GM23248 (cell line): Measurements from ENCODE around the gene SLC22A1. TPM values are rescaled to one million over a fixed set of nuclear protein-coding genes. Genes with fewer than 3 reads are reported as not detected.

Source experiments
- DNase-seq: peaks from one replicate; pipeline ENCODE4 v3.0.0-alpha.2; 2015
- H2AFZ ChIP-seq: fragments of 200-600 bp; sonication (generic); 2 replicates; pipeline ENCODE4 v1.6.1; 2016; ENCODE audit warnings: antibody characterized with exemption
- H3F3A ChIP-seq: fragments of 200-600 bp; sonication (generic); 2 replicates; pipeline ENCODE4 v1.6.1; 2016; ENCODE audit warnings: mild to moderate bottlenecking, antibody characterized with exemption, mixed run types; ENCODE audit not compliant: insufficient read depth
- H3K27ac ChIP-seq: fragments of 200-600 bp; sonication (generic); 2 replicates; pipeline ENCODE4 v1.5.1; 2016; ENCODE audit warnings: mild to moderate bottlenecking
- H3K27me3 ChIP-seq: fragments of 200-600 bp; sonication (generic); replicated peaks from 2 replicates; pipeline ENCODE4 v1.6.1; 2016; ENCODE audit warnings: mild to moderate bottlenecking; ENCODE audit not compliant: insufficient read depth
- H3K36me3 ChIP-seq: fragments of 200-600 bp; sonication (generic); 2 replicates; pipeline ENCODE4 v1.6.1; 2016; ENCODE audit warnings: low read depth, mild to moderate bottlenecking
- H3K4me1 ChIP-seq: fragments of 200-600 bp; sonication (generic); 2 replicates; pipeline ENCODE4 v1.6.1; 2016; ENCODE audit warnings: mild to moderate bottlenecking; ENCODE audit not compliant: insufficient read depth
- H3K4me2 ChIP-seq: fragments of 200-600 bp; sonication (generic); one replicate; pipeline ENCODE4 v1.6.1; 2016; ENCODE audit warnings: mild to moderate bottlenecking; ENCODE audit not compliant: unreplicated experiment
- H3K4me3 ChIP-seq: fragments of 200-600 bp; sonication (generic); 2 replicates; pipeline ENCODE4 v1.5.1; 2016; ENCODE audit warnings: mild to moderate bottlenecking
- H3K79me2 ChIP-seq: fragments of 200-600 bp; sonication (generic); 2 replicates; pipeline ENCODE4 v1.6.1; 2016; ENCODE audit warnings: mild to moderate bottlenecking; ENCODE audit not compliant: insufficient read depth
- H3K9ac ChIP-seq: fragments of 200-600 bp; sonication (generic); 2 replicates; pipeline ENCODE4 v1.6.1; 2016; ENCODE audit warnings: mild to moderate bottlenecking
- H3K9me2 ChIP-seq: fragments of 200-600 bp; sonication (generic); 2 replicates; pipeline ENCODE4 v1.6.1; 2016; ENCODE audit warnings: mixed run types, mild to moderate bottlenecking, moderate library complexity; ENCODE audit not compliant: insufficient read depth
- H3K9me3 ChIP-seq: fragments of 200-600 bp; sonication (generic); one replicate; pipeline ENCODE4 v1.6.1; 2017; ENCODE audit warnings: low read depth
- H4K20me1 ChIP-seq: fragments of 200-600 bp; sonication (generic); 2 replicates; pipeline ENCODE4 v1.6.0; 2016; ENCODE audit not compliant: insufficient read depth
- EZH2 ChIP-seq: fragments of 200-600 bp; sonication (generic); IDR thresholded peaks from 2 replicates; pipeline ENCODE4 v1.6.1; 2018; ENCODE audit warnings: antibody characterized with exemption, mild to moderate bottlenecking; ENCODE audit not compliant: insufficient read depth, poor library complexity, severe bottlenecking
- EZH2phosphoT487 ChIP-seq: fragments of 200-600 bp; sonication (generic); IDR thresholded peaks from 2 replicates; pipeline ENCODE4 v1.6.1; 2018; ENCODE audit warnings: antibody characterized with exemption, moderate library complexity, mild to moderate bottlenecking, low read depth; ENCODE audit not compliant: insufficient read depth
- WGBS, 2 experiments: methylation state at CpG; one replicate each; pipeline ENCODE4 v1.1.6; 2015 to 2017; ENCODE audit warnings: low lambda C conversion rate in 2 of 2, low coverage in 1 of 2; ENCODE audit errors: missing lambda C conversion rate in 2 of 2; 5-methylcytosine and 5-hydroxymethylcytosine counted together
- in situ Hi-C: fragments of 300-500 bp; cut with MboI; formaldehyde crosslinking; loops from 2 replicates; pipeline ENCODE4 v1.15.0; 2020
- polyA plus RNA-seq: library from polyadenylated mRNA; unstranded; fragments of >200 nt; fragmentation: Nextera tagmentation; extraction: Ambion mirVana; gene quantifications from 2 replicates; pipeline ENCODE4 v1.2.1, GENCODE V29; 2016
- total RNA-seq: library from RNA; depleted of rRNA; stranded (reverse); fragments of >200 nt; shearing (Covaris generic); gene quantifications from 2 replicates; pipeline ENCODE4 v1.2.3, GENCODE V29; 2014

The SLC22A1 gene
- total and polyA plus RNA-seq, 2 experiments from 2014 or later = not detected

- no peak overlapping the region for H2AFZ ChIP-seq
- in situ Hi-C loops = loop anchor here (10.0 kb wide), 1 partner anchor 348 kb away; no protein-coding TSS in a partner anchor
- WGBS, 2 experiments = 94 to 97% methylated on average over 4 of the region's 4 CpGs
Measured at GRCh38 chr6:160106701-160107100, 14.9 kb upstream of the SLC22A1 start.

GRCh38 chr6:160108077-160108476 lies 13.5 kb upstream of the SLC22A1 start:
- Histone ChIP-seq H3K4me1 (no peaks in the 10 kb centered on the region), H3K27ac (no peak overlapping the region), H3F3A (no peaks in the 10 kb centered on the region), H3K9ac (no peak overlapping the region), H3K27me3 (no peaks in the 10 kb centered on the region), H2AFZ (no peak overlapping the region), H3K4me2 (no peak overlapping the region), H3K79me2 (no peaks in the 10 kb centered on the region), H3K9me2 (no peaks in the 10 kb centered on the region), H3K36me3 (peaks cover 6% of the 10 kb centered on the region; the same call in 1 of the 2 replicates), H3K4me3 (no peak overlapping the region), H3K9me3 (no peaks in the 10 kb centered on the region), H4K20me1 (no peaks in the 10 kb centered on the region)
- 97 to 99% methylated on average over 5 of the region's 5 CpGs for WGBS, 2 experiments
- TF ChIP-seq EZH2 (no peak), EZH2phosphoT487 (no peak)
- in situ Hi-C loops = loop anchor here (10.0 kb wide), 1 partner anchor 347 kb away; no protein-coding TSS in a partner anchor
- no peak for DNase-seq

More at GRCh38 chr6:160106701-160107100, 14.9 kb upstream of the SLC22A1 start:
- peaks cover 6% of the 10 kb centered on the region; the same call in 1 of the 2 replicates for H3K36me3 ChIP-seq
- H3K4me1 ChIP-seq = no peaks in the 10 kb centered on the region
- no peaks in the 10 kb centered on the region for H4K20me1 ChIP-seq
- TF ChIP-seq EZH2 (no peak), EZH2phosphoT487 (no peak)
- no peaks in the 10 kb centered on the region for H3K79me2 ChIP-seq
- no peaks in the 10 kb centered on the region for H3K9me2 ChIP-seq
- no peaks in the 10 kb centered on the region for H3K9me3 ChIP-seq
- no peaks in the 10 kb centered on the region for H3K27me3 ChIP-seq
- no peak for DNase-seq
- H3K4me2 ChIP-seq = no peak overlapping the region
- H3K9ac ChIP-seq = no peak overlapping the region
- no peak overlapping the region for H3K27ac ChIP-seq
- no peak overlapping the region for H3K4me3 ChIP-seq
- no peaks in the 10 kb centered on the region for H3F3A ChIP-seq

DNA sequence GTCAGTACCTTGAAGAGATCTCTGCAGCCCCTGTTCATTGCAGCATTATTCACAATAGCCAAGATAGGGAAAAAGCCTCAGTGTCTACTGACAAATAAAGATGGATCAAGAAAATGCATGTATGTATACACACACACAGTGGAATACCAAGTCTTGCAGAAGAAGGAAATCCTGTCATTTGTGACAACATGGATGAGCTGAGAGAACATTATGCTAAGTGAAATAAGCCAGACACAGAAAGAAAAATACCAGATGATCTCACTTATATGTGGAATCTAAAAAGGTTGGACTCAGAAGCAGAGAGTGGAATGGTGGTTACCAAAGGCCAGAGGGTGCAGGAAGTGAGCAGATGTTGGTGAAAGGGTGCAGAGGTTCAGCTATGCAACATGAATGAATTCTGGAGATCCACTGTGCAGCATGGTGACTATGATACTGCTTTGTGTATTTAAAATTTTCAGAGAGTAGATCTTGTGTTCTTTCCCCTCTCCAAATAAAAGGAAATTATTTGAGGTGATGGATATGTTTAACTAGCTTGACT lies 11.0 kb upstream of the SLC22A1 start:
- Histone ChIP-seq H3K79me2 (no peaks in the 10 kb centered on the region), H3K9me3 (no peaks in the 10 kb centered on the region), H2AFZ (no peak overlapping the region), H3K4me2 (no peak overlapping the region), H3K27ac (no peak overlapping the region), H3K4me1 (no peaks in the 10 kb centered on the region), H4K20me1 (no peaks in the 10 kb centered on the region), H3F3A (no peaks in the 10 kb centered on the region), H3K27me3 (no peaks in the 10 kb centered on the region), H3K36me3 (no peaks in the 10 kb centered on the region), H3K9ac (no peak overlapping the region), H3K4me3 (no peak overlapping the region), H3K9me2 (no peaks in the 10 kb centered on the region)
- in situ Hi-C loops = no loop called here
- no peak for DNase-seq
- TF ChIP-seq EZH2 = no peak
- no peak for TF ChIP-seq EZH2phosphoT487

- Histone ChIP-seq H4K20me1 (no peaks in the 10 kb centered on the region), H3K27me3 (no peaks in the 10 kb centered on the region), H3K27ac (no peak overlapping the region), H3K4me3 (no peak overlapping the region), H3K4me2 (no peak overlapping the region), H3K9ac (no peak overlapping the region), H2AFZ (no peak overlapping the region), H3F3A (no peaks in the 10 kb centered on the region), H3K9me3 (no peaks in the 10 kb centered on the region), H3K4me1 (no peaks in the 10 kb centered on the region), H3K9me2 (no peaks in the 10 kb centered on the region), H3K79me2 (no peaks in the 10 kb centered on the region), H3K36me3 (no peaks in the 10 kb centered on the region)
- 96 to 98% methylated on average over 4 of the region's 4 CpGs for WGBS, 2 experiments
- no peak for DNase-seq
- TF ChIP-seq EZH2 (no peak), EZH2phosphoT487 (no peak)
- in situ Hi-C loops = no loop called here
Measured at GRCh38 chr6:160111806-160112205, 9.8 kb upstream of the SLC22A1 start.
